ENCODE measurements around the gene VPS11.

Gene VPS11

DNA sequence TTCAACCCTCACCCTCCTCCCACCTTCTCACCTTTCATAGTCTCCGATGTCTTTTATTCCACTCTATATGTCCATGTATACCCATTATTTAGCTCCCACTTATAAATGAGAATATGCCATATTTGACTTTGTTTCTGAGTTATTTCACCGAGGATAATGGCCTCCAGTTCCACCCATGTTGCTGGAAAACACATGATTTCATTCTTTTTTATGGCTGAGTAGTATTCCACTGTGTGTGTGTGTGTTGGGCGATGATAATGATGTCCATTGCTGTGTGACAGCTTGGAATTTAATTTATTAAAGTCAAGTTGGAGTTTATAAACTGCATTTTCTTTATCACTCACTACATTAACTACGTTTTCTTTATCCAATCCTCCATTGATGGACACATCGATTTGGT lies 50.6 kb downstream of the VPS11 start:
- in situ Hi-C loops (cut with MboI; ENCODE audit: low sequenced_read_pairs), result no loop called here

GRCh38 chr11:119118946-119119345 lies 51.3 kb downstream of the VPS11 start:
- in situ Hi-C loops (cut with MboI; ENCODE audit: low sequenced_read_pairs), result no loop called here

- in situ Hi-C loops (cut with MboI; ENCODE audit: low sequenced_read_pairs), result no loop called here
These were observed 53.0 kb downstream of the VPS11 start for GRCh38 chr11:119120639-119121007.

DNA sequence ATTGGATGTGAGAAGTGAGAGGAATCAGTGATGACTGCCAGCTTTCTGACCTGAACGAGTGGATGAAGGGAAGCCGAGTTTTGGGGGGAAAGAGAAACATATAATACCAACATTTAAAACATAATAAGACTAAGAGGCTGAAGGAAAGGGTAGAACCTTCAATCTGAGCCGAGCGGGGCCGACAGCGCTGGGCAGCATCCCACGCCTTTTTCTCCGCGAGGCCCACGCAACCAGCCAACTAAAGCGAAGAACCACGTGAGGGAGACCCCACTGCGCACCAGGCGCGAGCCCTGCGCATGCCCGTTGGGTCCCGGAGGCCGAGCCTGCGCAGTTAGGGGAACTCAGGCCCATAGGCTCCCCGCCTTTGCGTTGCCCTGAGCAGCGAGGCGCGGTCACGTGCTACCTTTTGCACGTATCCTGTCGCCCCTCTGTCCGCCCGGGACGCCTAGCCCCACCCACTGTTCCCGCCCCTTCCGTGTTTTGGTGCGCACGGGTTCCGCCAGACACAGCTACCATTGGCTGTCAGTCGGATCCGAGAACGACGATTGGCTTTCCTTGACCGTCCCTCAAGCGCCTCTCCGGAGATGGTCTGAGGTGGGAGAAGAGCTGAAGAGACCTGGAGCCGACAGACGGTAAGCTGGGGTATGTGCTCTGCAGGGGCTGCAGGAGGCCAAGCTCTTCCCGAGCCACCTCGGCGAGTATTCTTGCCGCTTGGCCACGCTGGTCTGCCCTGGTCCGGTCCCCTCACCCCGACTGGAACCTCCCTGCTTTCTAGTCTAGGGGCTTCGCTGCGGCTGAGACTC lies 53.6 kb downstream of the VPS11 start, which contains the start of gene HINFP:
Gene HINFP (plus strand): TSS at position 573 of the 803 bp plus-strand sequence. CDS start 5,365 bp downstream, outside the sequence.
- in situ Hi-C loops (cut with MboI; ENCODE audit: low sequenced_read_pairs), result no loop called here

- in situ Hi-C loops (cut with MboI; ENCODE audit: low sequenced_read_pairs), result no loop called here
These were observed 54.1 kb downstream of the VPS11 start for GRCh38 chr11:119121811-119122124.

- in situ Hi-C loops (cut with MboI; ENCODE audit: low sequenced_read_pairs), result no loop called here
These were observed 58.2 kb downstream of the VPS11 start for GRCh38 chr11:119125821-119126220.

GRCh38 chr11:119126675-119127268 lies 59.2 kb downstream of the VPS11 start:
- in situ Hi-C loops (cut with MboI; ENCODE audit: low sequenced_read_pairs), result no loop called here

GRCh38 chr11:119130662-119131061 lies 63.0 kb downstream of the VPS11 start:
- in situ Hi-C loops (cut with MboI; ENCODE audit: low sequenced_read_pairs), result no loop called here
